ENCODE data around the gene SUPT3H.
"Not testable (repeated sequence)": the region's sequence is repeated elsewhere in the genome, so short reads cannot be mapped to it uniquely, and the experiment has no call there.

SUPT3H gene

DNA sequence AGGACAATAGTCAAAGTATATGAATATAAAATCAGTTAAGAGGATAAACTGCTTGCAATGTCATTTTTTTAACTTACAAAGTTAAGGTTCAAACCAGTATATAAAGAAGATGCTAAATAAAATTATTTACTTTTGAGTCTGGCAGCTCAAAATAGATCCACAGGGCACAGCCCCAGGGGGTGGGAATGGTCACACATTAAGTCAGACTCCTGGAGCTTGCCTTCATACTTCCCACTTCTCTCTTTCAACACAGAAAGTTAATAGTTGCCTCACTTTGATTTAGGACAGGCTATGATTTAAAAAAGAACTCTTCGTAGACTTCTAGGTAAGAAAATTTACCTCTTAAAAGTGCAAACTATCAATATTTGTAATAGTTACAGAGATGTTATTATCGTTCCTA is 207.9 kb downstream of the SUPT3H start:
- DNase-seq, result no peak

- DNase-seq, result no peak
Observed at GRCh38 chr6:45163952-45164766, 213.6 kb downstream of the SUPT3H start.

- no peak for DNase-seq
Observed at GRCh38 chr6:45160305-45160704, 217.4 kb downstream of the SUPT3H start.

DNA sequence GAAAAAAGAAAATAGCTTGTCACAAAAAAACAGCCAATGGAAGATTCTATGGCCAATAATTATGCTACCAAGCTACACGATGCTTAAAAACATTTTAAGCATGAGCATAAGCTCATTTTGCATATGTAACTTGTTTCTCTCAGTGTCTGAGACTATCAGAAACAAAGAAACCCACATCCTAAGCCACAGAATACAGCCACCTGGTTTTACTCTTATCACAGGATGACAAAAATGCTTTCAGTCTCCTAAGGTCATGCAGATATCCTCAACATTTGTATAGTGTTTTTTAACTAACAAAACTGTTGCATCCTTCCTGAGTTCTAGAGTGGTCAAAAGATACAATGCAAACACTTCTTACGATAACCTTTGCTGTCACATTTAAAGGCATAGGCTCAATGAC is 221.7 kb downstream of the SUPT3H start:
- DNase-seq, result no peak

- no peak for DNase-seq
Observed at GRCh38 chr6:45155341-45155894, 222.3 kb downstream of the SUPT3H start.

DNA sequence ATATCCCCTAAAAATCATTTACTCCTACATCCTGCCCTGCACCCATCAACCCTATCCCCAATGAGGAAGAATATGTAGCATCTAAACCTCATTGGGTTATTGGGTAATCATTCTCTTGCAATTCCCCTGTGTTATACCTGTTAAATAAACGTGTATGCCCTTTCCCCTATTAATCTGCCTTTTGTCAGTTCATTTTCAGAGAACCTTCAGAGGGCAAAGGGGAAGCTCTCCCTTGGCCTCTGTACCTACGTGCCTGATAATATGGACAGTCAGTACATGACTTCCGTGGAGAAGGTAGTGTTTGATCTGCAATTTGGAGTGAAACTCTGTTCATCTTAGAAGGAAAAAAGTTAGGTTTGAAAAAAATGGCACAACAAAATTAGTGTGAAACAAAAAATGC is 223.1 kb downstream of the SUPT3H start:
- no peak for DNase-seq

- DNase-seq, result no peak
Observed at GRCh38 chr6:45148711-45149341, 228.9 kb downstream of the SUPT3H start.

- no peak for DNase-seq
Observed at GRCh38 chr6:45148278-45148677, 229.5 kb downstream of the SUPT3H start.

GRCh38 chr6:45145658-45146057 is 232.1 kb downstream of the SUPT3H start:
- not testable (repeated sequence) for DNase-seq

DNA sequence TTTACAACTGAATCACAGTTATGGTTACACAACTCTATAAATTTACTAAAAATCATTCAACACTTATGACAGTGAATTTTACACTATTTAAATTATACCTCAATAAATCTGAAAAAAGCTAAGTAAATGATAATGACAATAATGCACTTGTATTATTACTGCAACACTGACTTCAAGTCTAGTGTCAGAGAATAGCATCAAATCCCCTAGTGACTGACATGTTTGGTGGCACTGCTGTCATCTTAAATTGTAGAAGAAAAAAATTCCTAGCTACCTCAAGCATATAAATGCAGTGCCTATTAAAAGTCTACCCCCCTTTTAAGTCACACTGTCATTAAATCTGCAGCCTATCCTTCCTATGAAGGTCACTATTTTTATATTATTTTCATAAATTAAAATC is 239.0 kb downstream of the SUPT3H start:
- DNase-seq, result no peak

DNA sequence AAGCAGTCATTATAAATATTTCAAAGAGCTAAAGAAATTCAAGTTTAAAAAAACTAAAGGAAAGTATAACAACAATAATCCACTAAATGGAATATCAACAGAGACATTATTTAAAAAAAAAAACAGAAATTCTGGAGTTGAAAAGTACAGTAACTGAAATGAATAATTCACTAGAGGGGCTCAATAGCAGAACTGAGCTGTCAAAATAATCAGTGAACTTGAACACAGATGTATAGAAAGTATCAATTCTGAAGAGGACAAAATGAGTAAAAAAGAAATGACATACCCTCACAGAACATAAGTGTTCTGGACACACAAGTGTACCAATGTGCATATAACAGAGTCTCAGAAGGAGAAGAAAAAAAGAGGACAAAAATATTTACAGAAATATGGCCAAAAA is 241.2 kb downstream of the SUPT3H start:
- DNase-seq, result no peak

- DNase-seq, result no peak
Observed at GRCh38 chr6:45132658-45133294, 245.0 kb downstream of the SUPT3H start.

DNA sequence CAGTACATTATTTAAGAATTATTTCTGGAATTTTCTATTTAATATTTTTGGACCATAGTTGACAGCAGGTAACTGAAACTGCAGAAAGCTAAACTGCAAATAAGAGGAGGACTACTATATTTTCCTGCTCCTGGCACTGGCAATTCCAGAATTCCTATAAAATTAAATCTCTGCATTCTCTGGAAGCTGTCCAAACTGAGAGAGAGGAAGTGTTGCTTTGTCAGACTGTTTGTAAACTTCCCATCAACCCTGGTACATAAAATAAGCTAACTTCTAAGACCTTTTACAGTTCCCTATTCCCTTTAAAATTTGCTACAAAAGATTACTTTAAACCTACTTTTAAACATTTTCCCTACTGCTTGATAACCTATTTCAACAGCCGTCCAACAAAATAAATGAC is 245.7 kb downstream of the SUPT3H start:
- DNase-seq, result no peak

DNA sequence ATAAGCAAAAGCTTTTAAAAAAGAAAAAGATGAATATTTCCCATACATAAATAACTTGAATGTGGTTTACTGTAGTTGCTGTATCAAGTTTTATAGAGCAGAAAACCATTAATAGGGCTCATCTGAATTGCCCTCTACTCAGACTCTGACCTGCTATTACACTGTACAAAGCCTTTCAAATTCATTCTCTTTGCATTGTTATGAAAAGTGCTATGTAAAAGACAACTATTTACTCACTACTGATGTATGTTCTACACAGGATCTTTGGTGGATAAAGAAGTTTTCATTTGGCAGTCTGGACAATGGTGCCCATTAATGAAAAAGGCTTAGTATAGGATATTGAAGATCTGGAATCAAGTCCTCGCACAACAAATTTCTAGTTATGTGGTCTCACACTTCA is 248.7 kb downstream of the SUPT3H start:
- DNase-seq, result no peak

GRCh38 chr6:45127185-45127584 is 250.5 kb downstream of the SUPT3H start:
- DNase-seq, result no peak

DNA sequence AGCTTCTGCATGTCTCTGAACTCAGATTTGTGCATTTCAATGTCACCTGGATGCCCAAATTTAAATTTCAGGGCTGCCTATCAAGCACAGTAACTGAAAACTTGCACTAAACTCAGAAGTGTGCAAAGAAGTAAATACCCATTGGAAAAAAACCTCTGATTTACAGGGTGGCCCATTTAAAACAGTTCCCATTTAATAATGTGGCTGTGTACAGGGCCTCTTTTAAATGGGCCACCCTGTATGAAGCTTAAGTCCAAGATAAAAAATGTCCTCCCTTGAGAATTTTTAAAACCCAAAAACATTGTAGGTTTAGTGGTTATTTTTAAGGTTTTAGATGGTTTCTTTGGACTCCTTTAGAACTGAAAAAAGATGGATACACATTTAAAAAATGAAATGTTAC is 251.7 kb downstream of the SUPT3H start:
- no peak for DNase-seq

GRCh38 chr6:45123023-45123422 is 254.7 kb downstream of the SUPT3H start:
- no peak for DNase-seq

DNA sequence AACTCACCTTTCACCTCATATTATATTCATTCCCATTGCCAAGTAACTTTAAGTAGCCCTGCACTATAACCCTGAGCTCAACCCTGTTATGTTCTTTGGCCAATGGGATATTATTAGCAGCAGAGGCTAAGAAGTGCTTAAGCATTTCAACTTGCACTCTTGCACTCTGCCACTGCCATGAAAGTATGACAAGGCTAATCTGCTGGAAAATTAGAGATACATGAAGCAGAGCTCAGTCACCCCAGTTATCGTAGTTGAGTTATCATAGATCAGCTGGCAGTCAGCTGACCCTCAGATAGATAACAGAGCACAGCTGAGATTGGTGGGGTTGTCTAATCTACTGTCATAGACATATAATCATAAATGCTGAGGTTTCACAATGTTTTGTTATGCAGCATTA is 259.0 kb downstream of the SUPT3H start:
- no peak for DNase-seq

DNA sequence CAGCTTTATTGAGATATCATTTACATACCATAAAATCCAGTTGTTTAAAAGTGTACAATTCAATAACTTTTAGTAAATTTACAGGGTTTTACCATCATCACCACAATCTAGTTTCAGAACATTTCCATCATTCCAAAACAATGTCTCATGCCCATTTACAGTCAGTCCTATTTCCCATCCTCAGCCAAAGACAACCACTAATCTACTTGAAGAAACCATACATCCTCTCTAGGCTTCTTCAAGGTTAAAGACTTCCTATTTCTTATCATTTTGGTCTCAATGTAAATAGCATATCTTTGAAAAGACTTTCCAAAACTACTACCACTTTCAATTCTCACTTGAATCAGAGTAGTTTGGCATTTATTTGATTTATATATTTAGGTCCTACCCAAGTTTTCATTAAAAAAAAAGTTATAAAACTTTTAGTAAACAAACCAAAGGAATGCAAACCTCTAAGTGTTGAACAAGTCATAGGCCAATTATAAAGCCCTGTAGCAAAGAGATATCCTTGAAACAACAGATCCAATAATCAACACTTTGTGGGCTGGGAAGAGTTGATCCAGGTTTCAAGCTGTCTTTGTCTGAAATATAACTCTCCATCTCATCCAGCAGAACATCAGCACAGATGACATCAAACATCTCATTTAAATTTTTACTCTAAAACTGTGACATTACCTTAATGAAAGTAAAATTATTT is 260.9 kb downstream of the SUPT3H start:
- no peak for DNase-seq

DNA sequence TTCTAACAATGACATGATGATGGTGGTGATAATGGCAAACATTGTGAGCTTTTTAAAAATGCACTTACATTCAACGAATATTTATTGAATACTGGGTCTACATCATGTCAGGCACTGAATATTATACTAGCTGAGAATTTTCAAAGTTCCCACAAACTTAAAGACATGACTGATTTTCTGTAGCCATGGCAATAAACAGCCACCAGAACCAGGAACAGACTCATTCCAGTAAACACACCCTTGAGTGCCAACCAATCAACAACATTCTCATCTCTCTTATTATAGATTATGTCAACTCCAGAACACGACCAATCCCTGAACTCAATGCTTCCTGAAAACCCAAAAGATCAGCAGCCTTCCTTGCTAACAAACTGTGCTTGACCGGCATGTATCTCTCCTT is 262.0 kb downstream of the SUPT3H start:
- DNase-seq, result no peak

DNA sequence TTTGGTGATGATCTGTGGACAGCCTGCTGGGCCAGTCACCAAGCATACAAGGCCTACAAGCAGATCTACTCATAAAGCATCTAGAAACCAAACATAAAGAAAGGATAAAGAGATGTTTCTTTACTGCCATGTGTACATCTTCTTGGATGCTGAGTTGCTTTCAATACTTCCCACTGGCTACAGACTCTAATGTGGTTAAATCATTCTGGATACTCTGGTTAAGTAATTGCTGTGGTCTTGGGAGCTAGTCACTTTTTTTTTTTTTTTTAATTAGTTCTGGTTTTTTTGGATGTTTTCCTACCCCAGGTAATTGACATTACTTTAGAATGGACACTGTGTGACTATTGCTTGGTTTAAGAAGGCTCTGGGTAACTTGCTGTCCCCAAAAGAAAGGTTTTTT is 265.0 kb downstream of the SUPT3H start:
- no peak for DNase-seq

GRCh38 chr6:45109551-45109950 is 268.2 kb downstream of the SUPT3H start:
- no peak for DNase-seq

GRCh38 chr6:45105170-45105820 is 272.4 kb downstream of the SUPT3H start:
- no peak for DNase-seq

All from NCI-H2171 (cell line).